Activated CD4-positive, alpha-beta T cell treated with anti-CD3 and anti-CD28 coated beads for 1 hour (primary cell): ENCODE measurements around the gene IGFBP3.

Source experiments
- DNase-seq: peaks from one replicate; pipeline ENCODE4 v3.0.0-alpha.2; 2020

IGFBP3 gene

DNA sequence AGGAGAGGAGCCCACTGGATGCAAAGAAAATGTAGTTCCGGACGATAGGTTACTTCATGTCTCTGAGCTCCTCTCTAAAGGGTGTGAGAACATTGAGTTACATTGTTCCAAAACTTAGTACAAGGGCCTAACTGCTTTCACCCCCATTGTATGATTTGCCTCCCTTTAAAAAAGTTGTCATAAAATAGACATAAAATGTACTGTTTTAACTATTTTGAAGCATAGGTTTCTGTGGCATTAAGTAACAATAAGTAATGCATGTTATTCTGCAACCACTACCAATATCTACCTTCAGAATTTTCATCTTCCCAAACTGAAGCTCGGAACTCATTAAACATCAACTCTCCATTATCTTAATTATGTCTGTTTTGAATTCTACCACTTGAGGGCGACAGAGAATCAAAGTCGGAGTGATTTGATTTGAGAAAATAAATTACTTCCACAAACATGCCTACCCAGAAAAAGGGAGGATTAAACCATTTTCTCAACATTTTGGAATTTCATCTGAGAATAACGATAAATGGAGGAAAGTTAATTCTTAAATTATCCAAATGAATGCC is 30.1 kb downstream of the IGFBP3 start:
- DNase-seq = no peak

DNA sequence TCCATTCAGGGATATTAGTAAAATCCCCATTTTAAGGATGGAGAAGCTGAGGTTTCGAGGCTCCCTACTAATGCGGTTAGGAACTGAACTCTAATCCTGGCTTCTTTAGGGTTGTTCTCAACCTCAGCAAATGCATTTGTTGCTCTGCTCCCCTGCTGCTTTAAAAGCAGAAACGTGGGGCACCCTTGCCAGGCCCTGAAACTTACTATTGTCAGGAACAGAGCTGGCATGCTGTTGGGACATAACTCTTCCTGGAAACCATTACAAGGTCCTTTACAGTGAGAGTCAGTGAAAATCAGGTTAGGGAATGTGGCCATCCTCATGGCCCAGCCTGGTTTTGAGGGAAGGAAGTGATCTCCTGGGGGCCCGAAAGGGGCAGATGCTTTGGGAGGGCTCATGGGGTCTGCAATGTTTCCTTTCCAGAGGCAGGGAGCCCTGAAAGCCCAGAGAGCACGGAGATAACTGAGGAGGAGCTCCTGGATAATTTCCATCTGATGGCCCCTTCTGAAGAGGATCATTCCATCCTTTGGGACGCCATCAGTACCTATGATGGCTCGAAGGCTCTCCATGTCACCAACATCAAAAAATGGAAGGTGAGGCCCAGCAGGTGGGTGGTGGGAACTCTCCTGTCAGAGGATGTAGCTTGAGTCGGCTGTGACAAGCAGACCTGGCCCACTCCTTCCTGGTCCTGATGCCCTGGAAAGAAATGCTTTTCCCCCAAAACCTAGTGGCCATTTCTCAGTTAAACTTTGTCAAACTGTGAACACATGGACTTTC is 30.8 kb downstream of the IGFBP3 start:
- no peak for DNase-seq

- DNase-seq = no peak
Measured at GRCh38 chr7:45889367-45890067, 31.6 kb downstream of the IGFBP3 start.

- no peak for DNase-seq
Measured at GRCh38 chr7:45888993-45889366, 32.1 kb downstream of the IGFBP3 start.

GRCh38 chr7:45888185-45888992 is 32.7 kb downstream of the IGFBP3 start, which contains the start of gene IGFBP1:
Gene IGFBP1, plus strand, starts transcription at chr7:45888488. Its CDS starts 165 bp downstream, at chr7:45888653.
- DNase-seq = no peak

DNA sequence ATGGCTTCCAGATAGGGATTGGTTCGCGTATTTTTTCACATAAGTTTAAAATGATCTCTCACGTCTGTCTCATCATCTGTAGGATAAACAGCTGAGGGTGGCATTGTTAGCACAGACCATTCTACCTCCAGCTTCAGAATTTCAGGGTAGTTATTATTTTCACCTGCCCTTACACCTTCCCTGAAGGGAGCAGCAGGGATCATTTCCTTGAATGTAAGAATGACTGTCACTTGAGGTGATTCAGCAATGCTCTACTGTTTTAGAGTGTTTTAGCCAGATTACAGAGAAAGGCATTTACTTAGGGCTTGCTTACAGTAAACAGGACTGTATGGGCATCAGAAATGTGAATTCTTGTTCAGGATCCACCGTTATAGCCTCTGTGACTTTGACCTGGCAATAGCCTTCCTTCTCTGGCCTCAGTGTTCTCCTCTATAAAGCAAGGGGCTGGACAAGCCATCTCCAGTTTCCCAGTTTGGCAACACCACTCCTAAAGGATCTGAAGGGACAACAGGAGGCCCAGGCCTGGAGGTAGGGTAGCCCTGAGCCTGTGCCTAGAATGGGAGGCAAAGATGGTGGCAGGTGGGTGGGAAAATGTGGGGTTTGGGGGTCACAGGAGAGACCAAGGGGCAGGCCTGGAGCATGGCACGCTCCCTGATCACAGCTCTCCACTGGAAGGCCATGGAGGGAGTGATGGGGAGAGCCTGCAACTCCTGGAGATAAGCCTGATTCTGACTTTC is 34.0 kb downstream of the IGFBP3 start:
- DNase-seq = no peak

- DNase-seq = no peak
Measured at GRCh38 chr7:45885264-45885882, 35.7 kb downstream of the IGFBP3 start.

DNA sequence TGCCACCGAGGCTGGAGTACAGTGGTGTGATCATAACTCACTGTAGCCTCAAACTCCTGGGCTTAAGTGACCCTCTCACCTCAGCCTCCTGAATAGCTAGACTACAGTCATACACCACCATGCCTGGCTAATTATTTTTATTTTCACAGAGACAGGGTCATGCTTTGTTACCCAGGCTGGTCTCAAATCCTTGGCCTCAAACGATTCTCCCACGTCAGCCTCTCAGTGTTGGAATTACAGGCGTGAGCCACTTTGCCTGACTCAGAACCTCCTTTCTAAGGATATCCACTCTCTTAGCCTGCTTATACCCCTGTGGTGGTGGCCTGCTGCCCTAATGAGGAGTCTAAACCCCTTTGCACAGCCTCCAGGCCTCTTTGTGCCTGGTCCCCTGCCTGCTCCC is 36.9 kb downstream of the IGFBP3 start:
- no peak for DNase-seq

GRCh38 chr7:45882465-45882810 is 38.6 kb downstream of the IGFBP3 start:
- DNase-seq = no peak

DNA sequence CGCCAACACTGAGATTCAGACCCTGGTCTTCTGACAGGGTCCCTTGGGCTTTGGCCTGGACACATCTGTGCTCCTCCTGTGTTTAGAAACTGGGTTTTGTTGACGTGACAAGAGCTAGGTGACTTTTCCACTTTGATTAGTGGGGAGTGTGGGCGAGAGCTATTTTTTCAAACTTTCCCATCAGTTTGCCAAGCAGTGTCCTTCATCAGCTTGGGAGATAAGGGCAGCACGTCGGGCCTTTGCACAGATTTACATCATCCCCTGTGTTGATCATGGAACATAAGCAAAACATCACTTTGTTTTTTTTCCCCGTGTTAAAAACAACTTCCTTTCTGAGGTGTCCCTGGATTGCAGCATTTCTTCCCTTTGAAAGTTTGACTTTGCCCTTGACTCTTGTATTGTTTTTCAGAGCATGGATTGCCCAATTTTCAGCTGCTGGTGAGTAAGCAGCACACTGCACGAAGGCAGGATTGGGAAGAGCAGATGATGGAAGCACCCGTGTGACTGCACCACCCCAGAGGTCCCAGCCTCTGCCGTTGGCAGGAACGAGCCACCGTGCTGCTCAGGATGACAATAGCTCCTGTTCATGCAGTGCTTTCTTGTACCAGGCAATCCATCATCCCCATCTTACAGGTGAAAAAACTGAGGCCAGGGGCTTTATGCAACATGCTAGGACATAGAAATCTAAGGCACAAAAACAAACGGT is 39.2 kb downstream of the IGFBP3 start:
- no peak for DNase-seq

DNA sequence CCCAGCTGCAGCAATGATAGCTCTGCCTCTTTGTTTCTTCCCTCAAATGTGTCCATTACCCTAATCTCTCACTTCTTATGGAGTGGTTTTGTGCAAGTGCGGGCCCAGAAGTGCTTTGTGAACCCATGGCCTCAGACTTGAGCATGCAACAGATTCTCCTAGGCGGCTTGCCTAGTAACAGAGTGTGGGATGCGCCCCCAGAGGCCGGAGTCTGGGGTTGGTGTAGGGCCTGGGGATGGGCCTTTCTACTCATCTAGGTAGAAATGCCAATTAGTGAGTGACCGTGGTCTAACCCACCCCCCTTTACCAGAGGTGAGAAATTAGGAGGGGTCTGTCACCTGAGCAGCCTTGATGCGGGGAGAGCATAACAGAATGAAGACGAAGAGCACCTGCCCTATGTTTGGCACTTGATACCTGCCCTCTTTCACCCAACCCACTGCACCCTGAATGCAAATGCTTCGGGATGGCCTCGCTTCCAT is 39.8 kb downstream of the IGFBP3 start:
- no peak for DNase-seq

GRCh38 chr7:45880433-45880860 is 40.6 kb downstream of the IGFBP3 start:
- no peak for DNase-seq

- DNase-seq = no peak
Measured at GRCh38 chr7:45878457-45879144, 42.5 kb downstream of the IGFBP3 start.

DNA sequence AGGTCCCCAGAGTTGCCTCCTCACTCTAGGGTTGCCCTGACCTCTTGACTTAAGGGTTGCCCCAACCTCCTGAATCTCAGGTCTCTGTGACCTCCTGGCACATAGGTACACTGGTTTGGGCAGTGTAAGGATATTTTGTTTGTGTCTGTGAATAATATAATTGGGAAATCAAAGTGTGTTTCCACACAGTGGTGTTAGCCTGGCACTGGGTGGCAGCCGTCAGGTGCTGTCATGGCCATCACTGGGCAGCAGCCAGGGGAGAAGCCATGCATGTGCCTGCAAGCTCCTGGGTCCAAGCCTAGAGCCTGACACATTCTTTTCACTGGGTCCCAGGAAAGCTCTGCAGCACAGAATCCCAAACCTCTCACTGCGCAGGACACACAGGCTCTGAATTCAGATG is 44.6 kb downstream of the IGFBP3 start:
- no peak for DNase-seq

DNA sequence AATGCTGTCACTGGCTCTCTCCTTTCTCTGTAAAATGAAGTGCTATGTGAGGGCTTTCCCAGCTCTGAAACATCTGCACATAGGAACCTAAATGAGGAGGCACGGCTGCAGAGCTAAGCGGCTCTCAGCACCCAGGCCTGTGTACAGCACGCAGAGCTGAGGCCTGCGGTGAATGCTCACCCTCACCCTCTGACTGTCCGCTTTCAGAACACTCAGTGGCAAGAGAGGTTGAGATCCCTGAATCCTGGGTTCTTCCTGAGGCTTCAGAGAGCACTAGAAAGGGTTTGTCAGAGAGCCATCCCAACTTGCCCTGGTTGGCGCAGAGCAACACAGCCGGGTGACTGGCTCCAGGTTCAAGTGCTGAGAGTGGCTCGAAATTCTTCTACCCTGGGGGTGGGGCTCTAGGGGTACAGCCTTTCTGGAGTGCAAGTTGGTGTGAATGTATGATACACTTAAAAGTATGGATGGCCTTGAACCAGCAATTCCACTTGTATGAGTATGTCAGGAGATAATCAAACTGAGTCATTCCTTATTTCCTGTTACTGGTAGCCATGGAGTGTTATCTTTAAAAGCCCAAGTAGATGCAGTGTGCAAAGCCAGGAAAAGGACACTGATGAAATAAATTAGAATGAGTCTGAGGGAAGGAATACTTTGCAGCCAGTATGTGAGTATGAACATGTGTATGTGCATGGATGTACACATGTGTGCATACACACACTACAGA is 46.5 kb downstream of the IGFBP3 start:
- no peak for DNase-seq

DNA sequence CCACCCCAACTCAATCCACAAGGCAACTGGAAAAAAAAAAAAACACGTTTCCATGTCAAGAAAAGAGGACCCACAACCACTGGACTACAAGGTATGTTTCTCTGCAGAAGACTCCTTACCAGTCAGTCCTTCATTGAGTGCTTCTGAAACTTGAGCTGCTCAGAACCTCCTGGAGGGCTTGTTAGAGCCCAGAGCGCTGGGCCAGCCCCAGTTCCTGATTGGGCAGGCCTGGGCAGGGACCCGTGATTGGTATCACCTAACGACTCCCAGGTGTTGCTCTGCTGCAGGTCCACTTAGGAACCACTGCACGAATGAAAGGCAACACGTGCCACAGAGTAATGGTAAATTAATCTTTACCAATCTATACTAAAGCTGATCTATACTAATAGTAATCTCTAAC is 47.7 kb downstream of the IGFBP3 start:
- DNase-seq = no peak

- DNase-seq = no peak
Measured at GRCh38 chr7:45873035-45873354, 48.1 kb downstream of the IGFBP3 start, which contains the start of gene CCDC201. Gene CCDC201, minus strand, starts transcription at chr7:45873082. Its CDS starts 75 bp downstream, at chr7:45873007.

DNA sequence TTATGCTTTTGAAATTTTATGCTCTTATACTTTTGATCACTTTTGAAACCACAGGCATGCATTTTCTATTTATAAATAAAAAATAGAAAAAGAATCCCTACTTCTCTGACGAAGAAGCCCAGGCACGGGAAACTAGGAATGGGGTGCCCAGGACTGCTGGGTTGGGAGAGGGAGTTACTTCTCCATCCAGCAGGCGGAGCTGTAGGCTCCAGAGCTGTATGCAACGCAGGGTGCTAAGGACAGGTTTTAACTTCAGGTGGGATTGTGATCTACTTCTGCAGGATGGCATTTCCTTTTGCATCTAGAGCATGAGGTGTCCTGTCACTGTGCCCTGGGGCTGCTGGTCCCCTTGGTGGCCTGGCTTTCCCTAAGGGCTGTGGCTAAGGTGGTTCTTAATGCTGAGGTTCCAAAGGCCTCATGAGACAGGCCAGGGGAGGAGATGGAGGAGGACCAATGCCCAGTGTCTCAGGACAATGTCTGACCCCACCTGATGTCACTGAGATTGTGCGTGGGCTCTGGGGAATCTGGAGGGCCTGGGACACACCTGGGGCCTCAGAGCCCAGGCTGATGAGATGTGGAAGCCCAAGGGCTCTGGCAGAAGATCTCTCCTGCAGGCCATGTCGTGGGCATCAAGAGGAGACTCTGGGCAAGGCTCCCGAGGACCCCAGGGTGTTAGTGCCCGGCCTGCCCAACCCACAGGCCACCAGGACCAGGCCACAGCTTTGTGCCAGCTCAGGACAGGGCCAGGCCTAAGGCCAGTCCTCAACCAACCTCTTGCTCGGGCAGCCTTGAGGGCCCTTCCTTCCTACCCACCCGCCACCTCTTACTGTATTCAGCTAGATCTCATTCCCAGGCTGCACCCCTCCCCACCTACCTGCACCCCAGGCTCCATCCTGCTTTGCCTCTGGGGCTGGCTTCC is 48.7 kb downstream of the IGFBP3 start:
- no peak for DNase-seq

DNA sequence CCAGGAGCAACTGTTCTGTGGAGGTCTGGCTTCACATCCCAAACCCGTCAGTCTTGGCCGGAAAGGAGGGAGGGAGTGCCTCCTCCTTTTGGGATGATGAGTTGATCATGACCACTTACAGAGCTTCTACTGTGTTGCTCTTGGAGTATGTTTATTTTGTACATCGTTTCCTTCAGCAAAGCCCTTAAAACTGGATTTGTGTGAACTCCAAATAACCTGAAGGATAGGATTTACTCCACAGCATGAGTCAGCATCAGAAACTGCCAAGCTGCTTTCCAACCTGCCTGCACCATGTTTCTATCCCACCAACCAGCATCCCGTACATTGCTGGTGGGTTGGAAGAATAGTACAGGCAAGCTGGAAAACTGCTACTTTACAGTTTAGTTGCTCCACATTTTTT is 51.6 kb downstream of the IGFBP3 start:
- no peak for DNase-seq
